H9 (cell line): ENCODE data around the gene NBEAL2. TPM values are rescaled to one million over a fixed set of nuclear protein-coding genes. Genes with fewer than 3 reads are reported as not detected.

Experiments
- DNase-seq: peaks from one replicate; pipeline ENCODE4 v3.0.0-alpha.2; 2017
- H2AFZ ChIP-seq: one replicate; pipeline ENCODE4 v1.6.1; 2013; ENCODE audit warnings: mild to moderate bottlenecking, low read length, control low read depth, moderate library complexity
- H2AK5ac ChIP-seq: 2 replicates; pipeline ENCODE4 v1.6.1; 2013; ENCODE audit warnings: low read length, control low read depth, mixed read lengths; ENCODE audit not compliant: insufficient read length
- H2BK120ac ChIP-seq: one replicate; pipeline ENCODE4 v1.6.1; 2013; ENCODE audit warnings: low read depth, mild to moderate bottlenecking, low read length, control low read depth, inconsistent platforms; ENCODE audit not compliant: poor library complexity, severe bottlenecking
- H2BK12ac ChIP-seq: 2 replicates; pipeline ENCODE4 v1.6.1; 2013; ENCODE audit warnings: low read length, control low read depth, mixed read lengths, low read depth; ENCODE audit not compliant: insufficient read length
- H2BK15ac ChIP-seq: 2 replicates; pipeline ENCODE4 v1.6.1; 2013; ENCODE audit warnings: low read depth, low read length, control low read depth
- H2BK20ac ChIP-seq: one replicate; pipeline ENCODE4 v1.6.1; 2013; ENCODE audit warnings: low read depth, mild to moderate bottlenecking, low read length, control low read depth, inconsistent platforms; ENCODE audit not compliant: poor library complexity, severe bottlenecking
- H2BK5ac ChIP-seq: 2 replicates; pipeline ENCODE4 v1.6.1; 2013; ENCODE audit warnings: low read length, control low read depth, mixed read lengths; ENCODE audit not compliant: insufficient read length
- H3K14ac ChIP-seq: 2 replicates; pipeline ENCODE4 v1.6.1; 2013; ENCODE audit warnings: low read length, control low read depth; ENCODE audit not compliant: insufficient read depth
- H3K18ac ChIP-seq: 2 replicates; pipeline ENCODE4 v1.6.1; 2013; ENCODE audit warnings: low read depth, mild to moderate bottlenecking, mixed read lengths, low read length, control low read depth; ENCODE audit not compliant: insufficient read length
- H3K23ac ChIP-seq: 2 replicates; pipeline ENCODE4 v1.6.1; 2013; ENCODE audit warnings: low read length, control low read depth, mixed read lengths, low read depth; ENCODE audit not compliant: insufficient read length
- H3K23me2 ChIP-seq: 2 replicates; pipeline ENCODE4 v1.6.1; 2013; ENCODE audit warnings: low read depth, mild to moderate bottlenecking, mixed read lengths, low read length, control low read depth; ENCODE audit not compliant: insufficient read length, poor library complexity, severe bottlenecking
- H3K27ac ChIP-seq: 2 replicates; pipeline ENCODE4 v1.5.1; 2013; ENCODE audit warnings: low read length, control low read depth, mixed read lengths, low read depth; ENCODE audit not compliant: insufficient read length
- H3K27me3 ChIP-seq: 2 replicates; pipeline ENCODE4 v1.6.1; 2013; ENCODE audit warnings: low read length, control low read depth, inconsistent platforms; ENCODE audit not compliant: insufficient read depth
- H3K4ac ChIP-seq: 2 replicates; pipeline ENCODE4 v1.6.1; 2013; ENCODE audit warnings: low read depth, mild to moderate bottlenecking, control low read depth, inconsistent platforms, low read length, moderate library complexity
- H3K4me1 ChIP-seq: 2 replicates; pipeline ENCODE4 v1.6.1; 2013; ENCODE audit warnings: low read length, control low read depth, inconsistent platforms; ENCODE audit not compliant: insufficient read depth
- H3K4me2 ChIP-seq: 2 replicates; pipeline ENCODE4 v1.6.1; 2013; ENCODE audit warnings: low read length, control low read depth, mixed read lengths; ENCODE audit not compliant: insufficient read length, insufficient read depth
- H3K56ac ChIP-seq: 2 replicates; pipeline ENCODE4 v1.6.1; 2013; ENCODE audit warnings: low read depth, mild to moderate bottlenecking, mixed read lengths, low read length, control low read depth; ENCODE audit not compliant: insufficient read length
- H3K79me1 ChIP-seq: 2 replicates; pipeline ENCODE4 v1.6.1; 2013; ENCODE audit warnings: low read depth, mild to moderate bottlenecking, moderate library complexity, low read length, control low read depth, inconsistent platforms; ENCODE audit not compliant: insufficient read depth, poor library complexity, severe bottlenecking
- H3K79me2 ChIP-seq: 2 replicates; pipeline ENCODE4 v1.6.1; 2013; ENCODE audit warnings: low read length, control low read depth, inconsistent platforms; ENCODE audit not compliant: insufficient read depth
- H3K9ac ChIP-seq: 2 replicates; pipeline ENCODE4 v1.6.1; 2013; ENCODE audit warnings: low read length, control low read depth, mixed read lengths; ENCODE audit not compliant: insufficient read length; ENCODE audit errors: extremely low read depth
- H3K9me3 ChIP-seq: one replicate; pipeline ENCODE4 v1.6.1; 2013; ENCODE audit warnings: low read depth, low read length, inconsistent platforms; ENCODE audit not compliant: control insufficient read depth
- H3T11ph ChIP-seq: one replicate; pipeline ENCODE4 v1.6.1; 2013; ENCODE audit warnings: mild to moderate bottlenecking, low read length, control low read depth, inconsistent platforms
- H4K20me1 ChIP-seq: one replicate; pipeline ENCODE4 v1.6.1; 2013; ENCODE audit not compliant: control insufficient read depth, insufficient read length, insufficient read depth
- H4K5ac ChIP-seq: 2 replicates; pipeline ENCODE4 v1.6.1; 2013; ENCODE audit warnings: low read depth, mild to moderate bottlenecking, mixed read lengths, low read length, control low read depth; ENCODE audit not compliant: insufficient read length
- H4K8ac ChIP-seq: replicated peaks from 2 replicates; pipeline ENCODE4 v1.6.1; 2013; ENCODE audit warnings: low read length, control low read depth, mixed read lengths, low read depth; ENCODE audit not compliant: insufficient read length
- H4K91ac ChIP-seq: 2 replicates; pipeline ENCODE4 v1.6.1; 2013; ENCODE audit warnings: low read depth, mild to moderate bottlenecking, moderate library complexity, mixed read lengths, low read length, control low read depth; ENCODE audit not compliant: insufficient read length
- H3K27ac Mint-ChIP-seq, 3 experiments: 2 replicates in 2 of 3; 3 replicates in 1 of 3; pipeline ENCODE4 v1.8.0; 2020 to 2021; ENCODE audit warnings: mixed read lengths in 3 of 3, mild to moderate bottlenecking in 1 of 3, moderate library complexity in 1 of 3
- H3K27me3 Mint-ChIP-seq: 2 replicates; pipeline ENCODE4 v1.8.0; 2021; ENCODE audit warnings: low read depth, mild to moderate bottlenecking, moderate library complexity, mixed read lengths
- H3K36me3 Mint-ChIP-seq, 3 experiments: 2 replicates in 2 of 3; 3 replicates in 1 of 3; pipeline ENCODE4 v1.8.0; 2020 to 2021; ENCODE audit warnings: low read depth in 3 of 3, mixed read lengths in 3 of 3; ENCODE audit not compliant: insufficient read depth in 1 of 3
- H3K4me1 Mint-ChIP-seq, 2 experiments: 2 replicates each; pipeline ENCODE4 v1.8.0; 2020; ENCODE audit warnings: mixed read lengths in 2 of 2
- H3K4me3 Mint-ChIP-seq, 2 experiments: 2 replicates in 1 of 2; 3 replicates in 1 of 2; pipeline ENCODE4 v1.8.0; 2020 to 2021; ENCODE audit warnings: mild to moderate bottlenecking in 2 of 2, mixed read lengths in 2 of 2, moderate library complexity in 1 of 2
- H3K9me3 Mint-ChIP-seq, 2 experiments: 2 replicates in 1 of 2; 3 replicates in 1 of 2; pipeline ENCODE4 v1.8.0; 2020; ENCODE audit warnings: mild to moderate bottlenecking in 2 of 2, mixed read lengths in 2 of 2, moderate library complexity in 1 of 2
- WGBS: extraction: QIAGEN DNeasy Blood & Tissue Kit; methylation state at CpG from one replicate; pipeline ENCODE4 v1.1.7; 2013; ENCODE audit warnings: missing lambda C conversion rate, low lambda C conversion rate, mixed read lengths; ENCODE audit not compliant: insufficient read length; ENCODE audit errors: extremely low coverage; 5-methylcytosine and 5-hydroxymethylcytosine counted together
- total RNA-seq: library from RNA; stranded (reverse); gene quantifications from 2 replicates; pipeline ENCODE4 v1.2.1, GENCODE V29; 2021
- TF ChIP-seq, protein P1 (sequence below): fragments of 200-600 bp; sonication (generic); conservative IDR thresholded peaks from 3 replicates; pipeline ENCODE4 v1.8.0; 2021; ENCODE audit warnings: antibody characterized with exemption, mild to moderate bottlenecking

NBEAL2 gene
- total RNA-seq, 1 experiment from 2014 or later = 52.1 TPM

DNA sequence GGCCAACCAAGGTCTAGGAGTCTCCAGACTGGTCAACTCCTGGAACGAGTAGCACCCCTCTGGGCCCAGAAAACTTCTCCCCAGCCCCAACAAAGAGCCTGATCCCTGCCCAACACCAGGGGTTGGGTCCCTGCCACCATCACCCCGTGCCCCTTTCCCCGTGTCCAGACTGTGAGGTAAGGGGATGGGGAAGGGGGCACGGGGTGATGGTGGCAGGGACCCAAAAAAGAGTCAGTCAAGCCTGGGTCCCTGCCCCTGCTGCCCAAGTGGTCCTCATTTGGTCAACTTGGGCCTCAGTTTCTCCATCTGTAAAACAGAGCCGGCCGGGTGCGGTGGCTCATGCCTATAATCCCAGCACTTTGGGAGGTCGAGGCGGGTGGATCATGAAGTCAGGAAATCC, 1.1 kb upstream of the NBEAL2 start:
- Mint-ChIP-seq H3K9me3 (peaks cover 0 to 3% of the 10 kb centered on the region in 2 experiments; a peak in 1 of 5 replicates), H3K4me1 (peaks cover 37 to 46% of the 10 kb centered on the region in 2 experiments), H3K27ac (0 out of 7 replicates have a peak overlapping the region, but pooled peaks of 1 of the 3 experiments have one; percentile 95), H3K27me3 (peaks cover 3% of the 10 kb centered on the region; the same call in 1 of the 2 replicates), H3K36me3 (peaks cover 13 to 15% (median 14%) of the 10 kb centered on the region in 3 experiments), H3K4me3 (peak overlapping the region; percentile 98 to 99; a peak in 4 of 5 replicates)
- no peak overlapping the region for H2BK120ac ChIP-seq
- H4K8ac ChIP-seq = no peak overlapping the region
- H3T11ph ChIP-seq = no peak overlapping the region
- peaks cover 4% of the 10 kb centered on the region; the same call in 1 of the 2 replicates for H3K4me1 ChIP-seq
- H4K5ac ChIP-seq = no peak overlapping the region
- peaks cover 6% of the 10 kb centered on the region for H3K23me2 ChIP-seq
- H2AK5ac ChIP-seq = no peak overlapping the region
- H3K9ac ChIP-seq = no peak overlapping the region
- TF ChIP-seq, protein P1, sequence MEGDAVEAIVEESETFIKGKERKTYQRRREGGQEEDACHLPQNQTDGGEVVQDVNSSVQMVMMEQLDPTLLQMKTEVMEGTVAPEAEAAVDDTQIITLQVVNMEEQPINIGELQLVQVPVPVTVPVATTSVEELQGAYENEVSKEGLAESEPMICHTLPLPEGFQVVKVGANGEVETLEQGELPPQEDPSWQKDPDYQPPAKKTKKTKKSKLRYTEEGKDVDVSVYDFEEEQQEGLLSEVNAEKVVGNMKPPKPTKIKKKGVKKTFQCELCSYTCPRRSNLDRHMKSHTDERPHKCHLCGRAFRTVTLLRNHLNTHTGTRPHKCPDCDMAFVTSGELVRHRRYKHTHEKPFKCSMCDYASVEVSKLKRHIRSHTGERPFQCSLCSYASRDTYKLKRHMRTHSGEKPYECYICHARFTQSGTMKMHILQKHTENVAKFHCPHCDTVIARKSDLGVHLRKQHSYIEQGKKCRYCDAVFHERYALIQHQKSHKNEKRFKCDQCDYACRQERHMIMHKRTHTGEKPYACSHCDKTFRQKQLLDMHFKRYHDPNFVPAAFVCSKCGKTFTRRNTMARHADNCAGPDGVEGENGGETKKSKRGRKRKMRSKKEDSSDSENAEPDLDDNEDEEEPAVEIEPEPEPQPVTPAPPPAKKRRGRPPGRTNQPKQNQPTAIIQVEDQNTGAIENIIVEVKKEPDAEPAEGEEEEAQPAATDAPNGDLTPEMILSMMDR = no peak
- no peak overlapping the region for H2AFZ ChIP-seq
- H3K23ac ChIP-seq = no peak overlapping the region
- H3K56ac ChIP-seq = no peak overlapping the region
- H3K4me2 ChIP-seq = no peak overlapping the region
- H3K27me3 ChIP-seq = peaks cover 4% of the 10 kb centered on the region; the same call in 1 of the 2 replicates
- no peak overlapping the region for H3K18ac ChIP-seq
- H2BK5ac ChIP-seq = no peak overlapping the region
- no peak overlapping the region for H4K91ac ChIP-seq
- no peak overlapping the region for H3K14ac ChIP-seq
- no CpG with 5 or more reads among the region's 9 CpGs for WGBS
- no peak overlapping the region for H2BK12ac ChIP-seq
- peaks cover 21% of the 10 kb centered on the region for H3K79me2 ChIP-seq
- H4K20me1 ChIP-seq = no peaks in the 10 kb centered on the region
- H3K27ac ChIP-seq = no peak overlapping the region
- H3K4ac ChIP-seq = no peak overlapping the region
- no peak for DNase-seq
- no peak overlapping the region for H2BK20ac ChIP-seq
- no peak overlapping the region for H2BK15ac ChIP-seq
- H3K79me1 ChIP-seq = peaks cover 3% of the 10 kb centered on the region
- H3K9me3 ChIP-seq = no peaks in the 10 kb centered on the region
